NCI-H748 (cell line): ENCODE results near the gene APOL3.
A peak's percentile ranks its signal among the peaks of the same experiment; 100 is the strongest.
"Not testable (repeated sequence)": the region's sequence is repeated elsewhere in the genome, so short reads cannot be mapped to it uniquely, and the experiment has no call there.

Source experiments
- DNase-seq: peaks from one replicate; lab custom pipeline; 2025; ENCODE audit not compliant: unreplicated experiment; lab: John Stamatoyannopoulos, UW

Gene APOL3, protein sequence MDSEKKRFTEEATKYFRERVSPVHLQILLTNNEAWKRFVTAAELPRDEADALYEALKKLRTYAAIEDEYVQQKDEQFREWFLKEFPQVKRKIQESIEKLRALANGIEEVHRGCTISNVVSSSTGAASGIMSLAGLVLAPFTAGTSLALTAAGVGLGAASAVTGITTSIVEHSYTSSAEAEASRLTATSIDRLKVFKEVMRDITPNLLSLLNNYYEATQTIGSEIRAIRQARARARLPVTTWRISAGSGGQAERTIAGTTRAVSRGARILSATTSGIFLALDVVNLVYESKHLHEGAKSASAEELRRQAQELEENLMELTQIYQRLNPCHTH

DNA sequence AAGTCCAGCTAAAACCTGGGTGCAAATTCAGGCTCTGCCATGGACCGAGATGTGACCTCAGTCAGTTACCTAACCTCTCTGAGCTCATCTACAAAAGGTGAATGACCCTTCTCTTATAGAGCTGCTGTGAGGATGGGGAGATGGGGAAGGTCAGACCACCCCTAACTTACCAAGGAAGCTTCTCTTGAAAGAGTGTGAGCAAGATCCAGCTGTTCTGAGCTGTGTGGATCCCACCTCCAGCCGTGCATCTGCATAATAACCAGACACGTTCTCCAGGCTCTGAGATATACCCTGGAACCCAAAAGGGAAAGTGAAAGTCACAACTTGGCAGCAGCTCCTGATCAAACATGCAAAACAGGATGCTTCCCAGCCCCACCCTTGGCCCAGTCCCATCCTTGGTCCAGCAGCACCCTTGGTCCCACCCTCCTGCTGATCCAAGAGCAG, at the start of gene APOL3:
TSS of gene APOL3 (minus strand) at position 257 of the 444 bp plus-strand sequence. CDS start 11,700 bp downstream, outside the sequence.
- no peak for DNase-seq

DNA sequence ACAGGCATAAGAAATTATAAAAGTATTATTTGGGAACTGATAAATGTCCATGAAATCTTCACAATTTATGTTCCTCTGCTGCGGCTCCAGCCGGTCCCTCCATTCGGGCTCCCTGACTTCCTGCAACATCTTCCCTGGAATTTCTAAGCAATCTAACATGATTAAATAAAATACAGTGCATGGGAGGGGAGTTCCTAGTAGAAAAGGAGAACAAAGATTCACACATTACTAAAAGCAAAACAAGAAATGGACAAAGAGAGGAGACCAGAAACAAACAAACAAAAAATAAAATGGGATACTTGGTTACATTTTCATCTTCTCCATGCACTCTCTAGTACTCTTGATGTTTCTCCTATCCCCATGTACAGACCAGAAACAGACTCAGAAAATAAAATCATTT, 49.7 kb upstream of the APOL3 start:
- DNase-seq, result no peak

DNA sequence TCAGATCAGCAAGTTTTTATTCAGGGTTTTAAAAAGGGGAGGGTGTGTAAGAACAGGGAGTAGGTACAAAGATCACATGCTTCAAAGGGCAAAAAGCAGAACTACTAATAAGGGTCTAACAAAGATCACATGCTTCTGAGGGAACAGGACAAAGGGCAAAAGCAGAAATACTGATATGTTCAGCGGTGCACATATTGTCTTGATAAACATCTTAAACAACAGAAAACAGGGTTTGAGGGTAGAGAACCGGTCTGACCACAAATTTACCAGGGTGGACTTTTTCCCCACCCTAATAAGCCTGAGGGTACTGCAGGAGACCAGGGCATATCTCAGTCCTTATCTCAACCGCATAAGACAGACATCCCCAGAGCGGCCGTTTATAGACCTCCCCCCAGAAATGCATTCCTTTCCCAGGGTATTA, 48.9 kb upstream of the APOL3 start:
- DNase-seq, result not testable (repeated sequence)

- no peak for DNase-seq
Measured at GRCh38 chr22:36208914-36209313, 48.4 kb upstream of the APOL3 start.

- DNase-seq, result no peak
Measured at GRCh38 chr22:36208162-36208765, 47.7 kb upstream of the APOL3 start.

DNA sequence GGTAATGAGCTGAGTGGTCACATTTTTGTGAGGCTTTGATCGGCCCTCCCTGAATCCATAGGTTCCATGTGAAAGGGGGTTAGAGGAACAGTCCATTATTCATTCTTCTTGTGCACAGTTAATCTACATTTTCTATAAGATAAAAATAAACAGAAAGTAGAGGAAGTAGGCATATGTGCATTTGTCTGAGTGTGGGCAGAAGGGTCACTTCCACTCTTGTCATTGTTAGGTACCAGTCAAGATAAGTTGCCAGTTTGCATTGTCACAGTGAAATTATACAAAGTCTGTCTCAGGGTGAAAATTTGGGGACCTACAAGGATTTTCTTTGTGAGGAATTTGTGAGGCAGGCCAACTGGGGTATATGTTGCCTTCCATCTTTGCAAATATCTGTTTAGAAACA, 45.7 kb upstream of the APOL3 start:
- no peak for DNase-seq

GRCh38 chr22:36205573-36205972, 45.0 kb upstream of the APOL3 start:
- not testable (repeated sequence) for DNase-seq

DNA sequence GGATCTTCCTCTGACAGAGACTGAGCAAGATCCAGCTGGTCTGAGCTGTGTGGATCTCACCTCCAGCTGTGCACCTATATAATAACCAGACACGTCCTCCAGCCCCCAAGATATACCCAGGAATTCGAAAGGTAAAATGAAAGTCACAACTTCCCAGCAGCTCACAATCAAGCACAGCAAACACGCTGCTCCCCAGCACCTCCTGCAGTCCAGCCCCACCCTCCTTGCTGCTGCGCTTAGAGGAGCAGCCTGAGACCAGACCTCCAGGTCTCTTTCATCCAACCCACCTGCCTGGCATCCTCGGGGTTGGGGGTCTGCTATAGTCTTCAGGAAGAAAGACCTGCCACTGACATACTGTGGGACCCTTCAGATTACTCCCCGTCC, 44.1 kb upstream of the APOL3 start:
- no peak for DNase-seq

GRCh38 chr22:36204001-36204631, 43.6 kb upstream of the APOL3 start:
- no peak for DNase-seq

- peak; percentile 87 for DNase-seq
Measured at GRCh38 chr22:36203441-36203840, 42.9 kb upstream of the APOL3 start.

- peak; percentile 85 for DNase-seq
Measured at GRCh38 chr22:36202906-36203305, 42.4 kb upstream of the APOL3 start.

DNA sequence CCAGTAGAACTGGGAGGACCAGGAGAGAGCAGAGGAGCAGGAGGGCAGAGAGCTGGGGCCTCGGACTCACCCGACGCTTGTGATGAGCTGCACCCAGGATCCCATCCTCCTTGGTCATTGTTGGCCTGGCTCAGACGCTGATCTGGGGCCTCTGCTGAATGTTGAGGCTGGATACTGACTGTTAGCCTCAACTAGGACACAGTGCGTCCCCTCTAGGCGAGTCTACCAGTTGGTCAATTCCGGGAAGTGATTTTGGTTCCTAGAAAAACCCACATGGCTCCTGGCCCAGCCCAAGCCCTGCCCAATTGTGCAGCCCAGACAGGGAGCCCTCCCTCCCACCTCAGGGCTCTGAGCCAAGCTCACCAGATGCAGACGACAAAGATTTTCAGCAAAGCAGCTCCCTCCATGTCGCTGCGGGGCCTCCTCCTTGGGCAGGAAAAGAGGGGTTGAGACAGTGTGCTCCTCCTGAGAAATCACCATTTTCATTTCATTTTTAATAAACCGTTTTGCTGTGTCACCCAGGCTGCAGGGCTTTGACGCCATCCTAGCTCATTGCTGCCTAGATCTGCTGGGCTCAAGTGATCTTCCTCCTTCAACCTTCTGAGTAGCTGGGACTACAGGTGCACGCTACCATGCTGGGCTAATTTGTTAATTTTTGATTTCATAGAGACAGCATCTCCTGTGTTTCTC, 41.2 kb upstream of the APOL3 start, which contains the start of gene APOL4:
TSS of gene APOL4 (minus strand) at position 180 of the 690 bp plus-strand sequence. CDS start at position 105, 75 bp downstream.
- peak; percentile 76 for DNase-seq

- not testable (repeated sequence) for DNase-seq
Measured at GRCh38 chr22:36201025-36201424, 40.5 kb upstream of the APOL3 start.

DNA sequence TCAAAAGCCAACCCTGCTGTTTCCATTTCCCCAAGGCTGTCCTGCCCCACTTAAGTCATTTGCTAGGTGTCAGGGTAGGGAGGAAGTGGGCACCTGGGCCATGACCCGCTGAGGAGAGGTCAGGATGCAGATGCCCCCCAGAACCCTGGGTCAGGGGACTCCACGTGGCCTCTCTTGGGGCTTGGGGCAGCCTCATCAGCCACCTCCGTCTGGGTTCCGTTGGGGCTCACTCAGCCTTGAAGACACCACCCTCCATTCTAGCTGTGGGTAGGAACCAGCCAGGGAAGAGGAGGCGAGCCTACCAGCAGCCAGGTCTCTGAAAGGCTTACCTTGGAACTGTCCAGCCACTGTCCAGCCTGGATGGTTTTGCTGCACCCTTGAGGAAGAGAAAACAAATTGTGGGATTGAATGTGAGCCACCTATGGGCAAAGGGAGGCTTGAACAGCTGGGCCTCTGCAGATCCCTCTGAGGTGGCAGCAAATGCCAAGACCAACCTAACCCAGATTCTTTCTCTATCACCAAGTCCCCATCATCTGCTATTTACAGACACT, 38.5 kb upstream of the APOL3 start:
- DNase-seq, result no peak

DNA sequence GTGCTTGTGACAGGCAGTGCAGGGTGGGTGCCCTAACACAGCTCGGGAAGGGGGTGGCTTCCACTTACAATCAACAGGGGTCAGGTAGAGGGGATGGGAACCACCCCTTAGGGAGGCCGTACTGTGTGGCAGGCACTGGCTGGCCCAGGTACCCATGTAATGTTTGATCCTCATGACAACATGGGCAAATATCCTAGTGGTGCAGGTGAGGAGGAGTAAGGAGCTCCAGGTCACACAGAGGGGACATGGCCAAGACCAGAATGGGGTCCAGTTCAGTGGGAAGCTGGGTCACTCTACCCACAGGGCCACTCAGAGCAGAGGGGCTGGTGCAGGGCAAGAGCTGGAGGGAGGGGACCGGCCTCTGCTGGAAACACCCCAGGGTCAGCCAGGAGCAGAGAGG, 38.0 kb upstream of the APOL3 start:
- DNase-seq, result no peak

- peak; percentile 42 for DNase-seq
Measured at GRCh38 chr22:36197514-36198146, 37.1 kb upstream of the APOL3 start.

GRCh38 chr22:36197065-36197440, 36.5 kb upstream of the APOL3 start:
- DNase-seq, result peak; percentile 75

GRCh38 chr22:36196254-36197064, 35.9 kb upstream of the APOL3 start:
- DNase-seq, result no peak

- DNase-seq, result peak; percentile 51
Measured at GRCh38 chr22:36194971-36195370, 34.4 kb upstream of the APOL3 start.

DNA sequence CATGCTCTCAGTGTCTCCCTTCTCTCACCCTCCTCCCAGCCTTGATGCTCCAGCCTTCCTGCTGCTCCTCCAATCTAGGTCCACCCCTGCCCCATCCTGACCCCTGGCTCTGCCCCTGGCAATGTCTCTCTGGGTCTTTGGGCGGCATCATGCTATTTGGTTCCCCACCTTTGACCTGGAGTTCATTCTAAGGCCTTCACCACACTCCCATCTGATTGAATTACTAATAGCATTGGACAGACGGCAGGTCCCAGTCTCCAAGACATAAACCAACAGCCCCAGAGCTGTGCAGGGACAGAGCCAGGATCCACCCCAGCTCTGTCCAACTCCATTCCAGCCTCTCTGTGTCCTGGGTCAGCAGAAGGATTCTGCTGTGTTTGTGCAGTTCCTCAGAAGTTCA, 33.8 kb upstream of the APOL3 start:
- no peak for DNase-seq
